Spleen (tissue), 7 donors: ENCODE data around the gene DCLK2.

Source experiments
- POLR2A ChIP-seq, 3 donors: fragments of 450-650 bp; IDR thresholded peaks; one replicate each; pipeline ENCODE4 v1.5.1; 2017; ENCODE audit warnings: antibody characterized with exemption in 3 of 3, mild to moderate bottlenecking in 1 of 3
- POLR2AphosphoS5 ChIP-seq, 3 donors: sonication (generic); formaldehyde crosslinking; IDR thresholded peaks; one replicate each; pipeline ENCODE4 v1.5.1; 2017; ENCODE audit warnings: antibody characterized with exemption in 3 of 3
- TF ChIP-seq, protein P1 (sequence below), 11 experiments: fragments of 200-600 bp in 7 of 11; fragments of 450-650 bp in 4 of 11; sonication (generic) in 4 of 11; IDR thresholded peaks in 8 of 11; conservative IDR thresholded peaks in 3 of 11; 1 replicate in 7 of 11; 2 replicates in 4 of 11; pipeline versions ENCODE4 v1.4.0 to v1.8.0; 2016 to 2021; ENCODE audit warnings: antibody characterized with exemption in 11 of 11, inconsistent platforms in 4 of 11, mild to moderate bottlenecking in 1 of 11
- donor health status: DM: no; HTN: no; CAD: no; lungs with moderate emphysema.
- donor health status: DM: no; HTN: no; CAD: no.
- donor health status: DM: no; HTN: no; CAD: no.

DNA sequence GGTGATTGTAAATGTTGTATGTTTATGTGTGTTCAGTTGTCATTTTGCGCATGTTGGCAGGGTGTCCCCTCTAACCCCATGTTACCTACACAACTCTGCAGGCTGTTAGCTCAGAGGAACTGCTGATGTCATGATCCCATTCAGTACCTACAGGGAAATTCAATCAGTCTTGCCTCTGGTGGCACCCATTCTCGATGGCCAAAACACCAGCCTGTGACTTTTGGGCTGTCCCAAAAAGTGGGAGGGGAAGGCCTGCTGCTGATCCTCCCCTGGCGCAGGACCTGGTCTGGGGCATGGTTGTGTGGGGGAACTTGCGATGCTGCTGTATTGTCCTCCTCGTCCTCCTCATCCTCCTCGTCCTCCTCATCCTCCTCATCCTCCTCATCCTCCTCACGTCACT lies 174.5 kb downstream of the DCLK2 start:
- TF ChIP-seq, protein P1, sequence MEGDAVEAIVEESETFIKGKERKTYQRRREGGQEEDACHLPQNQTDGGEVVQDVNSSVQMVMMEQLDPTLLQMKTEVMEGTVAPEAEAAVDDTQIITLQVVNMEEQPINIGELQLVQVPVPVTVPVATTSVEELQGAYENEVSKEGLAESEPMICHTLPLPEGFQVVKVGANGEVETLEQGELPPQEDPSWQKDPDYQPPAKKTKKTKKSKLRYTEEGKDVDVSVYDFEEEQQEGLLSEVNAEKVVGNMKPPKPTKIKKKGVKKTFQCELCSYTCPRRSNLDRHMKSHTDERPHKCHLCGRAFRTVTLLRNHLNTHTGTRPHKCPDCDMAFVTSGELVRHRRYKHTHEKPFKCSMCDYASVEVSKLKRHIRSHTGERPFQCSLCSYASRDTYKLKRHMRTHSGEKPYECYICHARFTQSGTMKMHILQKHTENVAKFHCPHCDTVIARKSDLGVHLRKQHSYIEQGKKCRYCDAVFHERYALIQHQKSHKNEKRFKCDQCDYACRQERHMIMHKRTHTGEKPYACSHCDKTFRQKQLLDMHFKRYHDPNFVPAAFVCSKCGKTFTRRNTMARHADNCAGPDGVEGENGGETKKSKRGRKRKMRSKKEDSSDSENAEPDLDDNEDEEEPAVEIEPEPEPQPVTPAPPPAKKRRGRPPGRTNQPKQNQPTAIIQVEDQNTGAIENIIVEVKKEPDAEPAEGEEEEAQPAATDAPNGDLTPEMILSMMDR (IDR thresholded peaks at IDR 0.05 in 8 of 11, conservative IDR thresholded peaks at IDR 0.05 in 3 of 11), result no peak
- TF ChIP-seq POLR2AphosphoS5 (IDR thresholded peaks at IDR 0.05), result no peak
- no peak for TF ChIP-seq POLR2A (IDR thresholded peaks at IDR 0.05)
